H1 (cell line): Measurements from ENCODE around the gene SNRK. TPM values are rescaled to one million over a fixed set of nuclear protein-coding genes. Genes with fewer than 3 reads are reported as not detected.

Experiments used
- CTCF ChIA-PET: fragments of 300-600 bp; sonication (Branson Sonifier 250); formaldehyde crosslinking; loops from one replicate; lab custom pipeline; 2021; ENCODE audit not compliant: partially characterized antibody; lab: Charles Lee
- POLR2A ChIA-PET: fragments of 300-600 bp; sonication (Branson Sonifier 250); formaldehyde crosslinking; loops from one replicate; lab custom pipeline; 2021; ENCODE audit warnings: inconsistent platforms; ENCODE audit not compliant: partially characterized antibody; lab: Charles Lee
- DNase-seq, 2 experiments: peaks; one replicate each; pipeline versions ENCODE4 v3.0.0 to v3.0.0-alpha.2; 2010 to 2022; ENCODE audit warnings: low spot score in 2 of 2, low read depth in 1 of 2, mixed read lengths in 1 of 2
- FAIRE-seq: peaks from 2 replicates; lab custom pipeline; 2011; peaks lifted over from hg19 to GRCh38; lab: Jason Lieb, UNC
- H2AFZ ChIP-seq: 2 replicates; pipeline ENCODE4 v1.8.1; 2012; ENCODE audit warnings: low read length, inconsistent platforms
- H2AK5ac ChIP-seq: 2 replicates; pipeline ENCODE4 v1.6.1; 2013; ENCODE audit warnings: low read depth, low read length
- H2BK120ac ChIP-seq: replicated peaks from 2 replicates; pipeline ENCODE3; 2013; ENCODE audit warnings: low read depth, low read length, inconsistent platforms
- H2BK12ac ChIP-seq: 2 replicates; pipeline ENCODE4 v1.6.1; 2013; ENCODE audit warnings: low read depth, low read length
- H2BK15ac ChIP-seq: 2 replicates; pipeline ENCODE4 v1.6.1; 2013; ENCODE audit warnings: low read length
- H2BK20ac ChIP-seq: 2 replicates; pipeline ENCODE4 v1.6.1; 2013; ENCODE audit warnings: low read length
- H2BK5ac ChIP-seq: 2 replicates; pipeline ENCODE4 v1.6.1; 2013; ENCODE audit warnings: low read depth, low read length
- H3K14ac ChIP-seq: 2 replicates; pipeline ENCODE4 v1.6.1; 2013; ENCODE audit warnings: inconsistent platforms; ENCODE audit not compliant: insufficient read length
- H3K18ac ChIP-seq: 2 replicates; pipeline ENCODE4 v1.6.1; 2013; ENCODE audit warnings: low read length; ENCODE audit errors: extremely low read depth
- H3K23ac ChIP-seq: 2 replicates; pipeline ENCODE4 v1.6.1; 2013; ENCODE audit warnings: inconsistent platforms; ENCODE audit not compliant: insufficient read length
- H3K23me2 ChIP-seq: 2 replicates; pipeline ENCODE4 v1.6.1; 2013; ENCODE audit warnings: low read depth, low read length
- H3K27ac ChIP-seq: 2 replicates; pipeline ENCODE4 v1.6.1; 2011; ENCODE audit warnings: low read depth, low read length, inconsistent platforms
- H3K27me3 ChIP-seq, 4 experiments: replicated peaks in 1 of 4; 1 replicate in 1 of 4; 2 replicates in 3 of 4; pipeline versions ENCODE4 v1.6.1 to v1.8.1; 2011 to 2013; ENCODE audit warnings: low read length in 3 of 4, mild to moderate bottlenecking in 3 of 4, inconsistent platforms in 2 of 4, mixed read lengths in 2 of 4, moderate library complexity in 1 of 4; ENCODE audit not compliant: control insufficient read depth in 3 of 4, insufficient read depth in 3 of 4; ENCODE audit errors: extremely low read depth in 1 of 4
- H3K36me3 ChIP-seq, 4 experiments: 2 replicates each; pipeline versions ENCODE4 v1.6.1 to v1.8.1; 2011 to 2013; ENCODE audit warnings: mild to moderate bottlenecking in 4 of 4, low read length in 3 of 4, moderate library complexity in 2 of 4, control low read depth in 1 of 4, inconsistent platforms in 1 of 4; ENCODE audit not compliant: insufficient read depth in 4 of 4, control insufficient read depth in 2 of 4
- H3K4ac ChIP-seq: replicated peaks from 2 replicates; pipeline ENCODE3; 2013; ENCODE audit warnings: low read length, low read depth, mixed read lengths, inconsistent platforms; ENCODE audit not compliant: insufficient read length
- H3K4me1 ChIP-seq, 4 experiments: replicated peaks in 1 of 4; 1 replicate in 1 of 4; 2 replicates in 3 of 4; pipeline versions ENCODE4 v1.6.1 to v1.8.1; 2011 to 2013; ENCODE audit warnings: low read length in 3 of 4, inconsistent platforms in 2 of 4, mixed read lengths in 1 of 4; ENCODE audit not compliant: insufficient read depth in 4 of 4, control insufficient read depth in 3 of 4
- H3K4me2 ChIP-seq, 2 experiments: 2 replicates each; pipeline versions ENCODE4 v1.6.1 to v1.8.1; 2011 to 2013; ENCODE audit warnings: low read depth in 2 of 2, low read length in 2 of 2, control low read depth in 1 of 2, inconsistent platforms in 1 of 2, mild to moderate bottlenecking in 1 of 2; ENCODE audit not compliant: insufficient read depth in 1 of 2
- H3K4me3 ChIP-seq, 4 experiments: fragments of 200-600, 300-600 bp in 1 of 4; sonication (generic), shearing (Covaris generic), sonication (Bioruptor Twin) in 1 of 4; 2 replicates each; pipeline versions ENCODE4 v1.5.1 to v1.8.1; 2011 to 2016; ENCODE audit warnings: low read length in 4 of 4, low read depth in 3 of 4, control low read depth in 2 of 4, inconsistent platforms in 2 of 4, mild to moderate bottlenecking in 2 of 4, mixed read lengths in 1 of 4, moderate library complexity in 1 of 4; ENCODE audit not compliant: insufficient read depth in 2 of 4; ENCODE audit errors: extremely low read depth in 1 of 4
- H3K56ac ChIP-seq: replicated peaks from 2 replicates; pipeline ENCODE3; 2013; ENCODE audit warnings: low read depth, mild to moderate bottlenecking, mixed read lengths, low read length, inconsistent platforms; ENCODE audit not compliant: insufficient read length
- H3K79me1 ChIP-seq: 2 replicates; pipeline ENCODE4 v1.6.1; 2013; ENCODE audit warnings: low read depth, low read length, control low read depth
- H3K79me2 ChIP-seq, 2 experiments: 2 replicates each; pipeline versions ENCODE4 v1.6.1 to v1.8.1; 2012 to 2013; ENCODE audit warnings: low read length in 2 of 2, mild to moderate bottlenecking in 2 of 2, inconsistent platforms in 1 of 2; ENCODE audit not compliant: insufficient read depth in 2 of 2, control insufficient read depth in 1 of 2
- H3K9ac ChIP-seq, 4 experiments: replicated peaks in 1 of 4; 1 replicate in 1 of 4; 2 replicates in 3 of 4; pipeline versions ENCODE4 v1.6.1 to v1.8.1; 2011 to 2013; ENCODE audit warnings: low read depth in 3 of 4, low read length in 3 of 4, control low read depth in 2 of 4, mild to moderate bottlenecking in 2 of 4, moderate library complexity in 2 of 4, inconsistent platforms in 1 of 4; ENCODE audit errors: extremely low read depth in 1 of 4
- H3K9me3 ChIP-seq, 2 experiments: 2 replicates each; pipeline versions ENCODE4 v1.6.1 to v1.8.1; 2012 to 2013; ENCODE audit warnings: mild to moderate bottlenecking in 2 of 2, moderate library complexity in 2 of 2, control low read depth in 1 of 2, inconsistent platforms in 1 of 2, low read depth in 1 of 2, low read length in 1 of 2, mixed read lengths in 1 of 2; ENCODE audit not compliant: insufficient read depth in 2 of 2
- H4K20me1 ChIP-seq, 2 experiments: replicated peaks in 1 of 2; 2 replicates each; pipeline versions ENCODE3 to v1.8.1; 2011 to 2013; ENCODE audit warnings: inconsistent platforms in 2 of 2, low read length in 2 of 2, mild to moderate bottlenecking in 1 of 2; ENCODE audit not compliant: insufficient read depth in 2 of 2, control insufficient read depth in 1 of 2
- H4K5ac ChIP-seq: 2 replicates; pipeline ENCODE4 v1.6.1; 2013; ENCODE audit warnings: low read length, low read depth, mixed read lengths, inconsistent platforms; ENCODE audit not compliant: insufficient read length
- H4K8ac ChIP-seq: 2 replicates; pipeline ENCODE4 v1.8.0; 2013; ENCODE audit warnings: mild to moderate bottlenecking, moderate library complexity, low read length, inconsistent platforms; ENCODE audit not compliant: insufficient read depth; ENCODE audit errors: extremely low read depth
- H4K91ac ChIP-seq: replicated peaks from 2 replicates; pipeline ENCODE3; 2013; ENCODE audit warnings: low read length, mixed read lengths, inconsistent platforms; ENCODE audit not compliant: insufficient read length
- EP300 ChIP-seq, 2 experiments: IDR thresholded peaks; 1 replicate in 1 of 2; 2 replicates in 1 of 2; pipeline ENCODE4 v1.6.1; 2011 to 2012; ENCODE audit warnings: low read depth in 2 of 2, low read length in 2 of 2, mild to moderate bottlenecking in 2 of 2, borderline replicate concordance in 1 of 2, inconsistent platforms in 1 of 2, moderate library complexity in 1 of 2
- HDAC2 ChIP-seq, 2 experiments: fragments of 300-600 bp in 1 of 2; sonication (generic) in 1 of 2; IDR thresholded peaks; 2 replicates each; pipeline ENCODE4 v1.6.1; 2011 to 2012; ENCODE audit warnings: low read depth in 2 of 2, low read length in 2 of 2, mild to moderate bottlenecking in 2 of 2, moderate library complexity in 2 of 2, borderline replicate concordance in 1 of 2, inconsistent platforms in 1 of 2
- KDM5A ChIP-seq: fragments of 200-600 bp; IDR thresholded peaks from 2 replicates; pipeline ENCODE4 v1.7.1; 2012; ENCODE audit warnings: mild to moderate bottlenecking, low read length, inconsistent platforms, mixed read lengths
- RFX5 ChIP-seq: IDR thresholded peaks from 2 replicates; pipeline ENCODE4 v1.6.1; 2011; ENCODE audit warnings: low read depth, low read length, improper control_type of control experiment, borderline replicate concordance
- SIX5 ChIP-seq: IDR thresholded peaks from 2 replicates; pipeline ENCODE4 v1.6.1; 2011; ENCODE audit warnings: mild to moderate bottlenecking, low read depth, low read length
- TAF7 ChIP-seq: optimal IDR thresholded peaks from 2 replicates; pipeline ENCODE3; 2011; ENCODE audit warnings: low read depth, mild to moderate bottlenecking, inconsistent platforms, low read length, moderate library complexity, borderline replicate concordance
- TCF12 ChIP-seq: IDR thresholded peaks from 2 replicates; pipeline ENCODE4 v1.6.1; 2011; ENCODE audit warnings: low read depth, mild to moderate bottlenecking, low read length
- TEAD4 ChIP-seq: IDR thresholded peaks from 2 replicates; pipeline ENCODE4 v1.6.1; 2012; ENCODE audit warnings: low read depth, low read length, inconsistent platforms, mixed read lengths
- ZNF274 ChIP-seq: IDR thresholded peaks from 2 replicates; pipeline ENCODE4 v1.7.0; 2012; ENCODE audit warnings: low read length, borderline replicate concordance; ENCODE audit errors: extremely low read depth
- WGBS, 2 experiments: shearing (Covaris generic) in 1 of 2; methylation state at CpG; one replicate each; pipeline versions ENCODE4 v1.1.6 to v1.1.7; 2013 to 2015; ENCODE audit warnings: low lambda C conversion rate in 2 of 2, mixed read lengths in 2 of 2, inconsistent platforms in 1 of 2, low coverage in 1 of 2, missing lambda C conversion rate in 1 of 2; ENCODE audit not compliant: insufficient replicate concordance in 2 of 2, insufficient coverage in 1 of 2, insufficient read length in 1 of 2; ENCODE audit errors: extremely low coverage in 1 of 2, missing lambda C conversion rate in 1 of 2; 5-methylcytosine and 5-hydroxymethylcytosine counted together
- polyA plus RNA-seq, 7 experiments: library from polyadenylated mRNA; depleted of rRNA in 3 of 7; stranded (reverse) in 5 of 7; unstranded in 2 of 7; fragments of >200 nt in 5 of 7; fragments of 200-250 nt in 2 of 7; gene quantifications; 1 replicate in 5 of 7; 2 replicates in 1 of 7; 4 replicates in 1 of 7; pipeline versions ENCODE4 v1.2.1 to v1.2.3, GENCODE V29; 2011 to 2013; ENCODE audit warnings: missing spikeins in 2 of 7, mixed read lengths in 2 of 7
- total RNA-seq: library from RNA; stranded (reverse); fragmentation: NEBNext Ultra II Directional; extraction: Animal tissue kit (Norgen Biotek cat#: 25700); gene quantifications from 2 replicates; pipeline ENCODE4 v1.2.1, GENCODE V29; 2021

The SNRK gene
- total and polyA plus RNA-seq, 2 of the 8 experiments (the other 6 are each of a cell fraction or from before 2014, with no cell fraction given): 4.4 to 11.7 TPM

GRCh38 chr3:43262194-43262593, 24.1 kb upstream of the SNRK start:
- no peak overlapping the region for H3K18ac ChIP-seq
- ChIA-PET POLR2A (no interaction called here), CTCF (interaction anchor here (1.2 kb wide), 1 partner anchor 17 kb away, joined by 3 read pairs; no protein-coding TSS in a partner anchor)
- DNase-seq (no peak), FAIRE-seq (no peak)
- 86% methylated on average over 4 of the region's 4 CpGs; no CpG with 5 or more reads in 1 of the 2 experiments for WGBS, 2 experiments
- H3K4me1 ChIP-seq: peaks cover 0 to 3% (median 0%) of the 10 kb centered on the region in 4 experiments; a peak in 1 of 7 replicates
- no peak overlapping the region for H3K14ac ChIP-seq
- H4K20me1 ChIP-seq: no peaks in the 10 kb centered on the region
- H2BK120ac ChIP-seq: no peak overlapping the region
- no peak overlapping the region for H3K56ac ChIP-seq
- H3K4ac ChIP-seq: no peak overlapping the region
- no peak for TF ChIP-seq KDM5A
- TF ChIP-seq HDAC2 (IDR thresholded peaks at IDR 0.05; ENCODE audit: borderline replicate concordance in 1 of 2, low read depth in 2 of 2, low read length in 2 of 2): no peak
- TF ChIP-seq SIX5: no peak
- TF ChIP-seq TCF12: no peak
- TF ChIP-seq RFX5: no peak
- no peak for TF ChIP-seq TAF7
- TF ChIP-seq TEAD4: no peak
- no peak for TF ChIP-seq EP300 (IDR thresholded peaks at IDR 0.05; ENCODE audit: borderline replicate concordance in 1 of 2, low read depth in 2 of 2, low read length in 2 of 2)
- no peak for TF ChIP-seq ZNF274
- no peak overlapping the region for H2AFZ ChIP-seq
- no peak overlapping the region for H3K23ac ChIP-seq
- H3K9ac ChIP-seq: no peak overlapping the region
- no peaks in the 10 kb centered on the region for H3K79me1 ChIP-seq
- H2AK5ac ChIP-seq: no peak overlapping the region
- no peak overlapping the region for H3K4me2 ChIP-seq
- H3K79me2 ChIP-seq: no peaks in the 10 kb centered on the region
- H3K4me3 ChIP-seq: no peak overlapping the region
- no peak overlapping the region for H2BK5ac ChIP-seq
- H3K27ac ChIP-seq: no peak overlapping the region
- H3K9me3 ChIP-seq: no peaks in the 10 kb centered on the region
- no peak overlapping the region for H4K5ac ChIP-seq
- H3K27me3 ChIP-seq: no peaks in the 10 kb centered on the region
- no peaks in the 10 kb centered on the region for H3K36me3 ChIP-seq
- no peak overlapping the region for H4K8ac ChIP-seq
- no peaks in the 10 kb centered on the region for H3K23me2 ChIP-seq
- H2BK20ac ChIP-seq: no peak overlapping the region
- H2BK15ac ChIP-seq: no peak overlapping the region
- H4K91ac ChIP-seq: no peak overlapping the region
- no peak overlapping the region for H2BK12ac ChIP-seq
